ENCODE data around the gene HFM1.

Gene HFM1

GRCh38 chr1:91412371-91412770, 7.7 kb upstream of the HFM1 start:
- Histone ChIP-seq H3K9me3 (ENCODE audit: control insufficient read depth in 1 of 2, low read length in 2 of 2) (no peaks in the 10 kb centered on the region), H3K4me3 (ENCODE audit: low read depth in 1 of 2, low read length in 2 of 2) (no peak overlapping the region), H3K9ac (ENCODE audit: low read depth in 1 of 2, low read length in 2 of 2) (no peak overlapping the region)

GRCh38 chr1:91406773-91407389, 2.2 kb upstream of the HFM1 start:
- Histone ChIP-seq H3K36me3 (ENCODE audit: control insufficient read depth in 1 of 2, insufficient read depth in 2 of 2, low read length in 2 of 2) (no peaks in the 10 kb centered on the region), H3K9me3 (ENCODE audit: control insufficient read depth in 1 of 2, low read length in 2 of 2) (no peaks in the 10 kb centered on the region), H3K27ac (ENCODE audit: low read depth, low read length) (no peak overlapping the region), H3K9ac (ENCODE audit: low read depth in 1 of 2, low read length in 2 of 2) (no peak overlapping the region), H3K27me3 (ENCODE audit: control insufficient read depth in 1 of 2, insufficient read depth in 2 of 2, low read length in 2 of 2) (peaks cover 9 to 18% of the 10 kb centered on the region in 2 donors), H3K4me3 (ENCODE audit: low read depth in 1 of 2, low read length in 2 of 2) (no peak overlapping the region), H3K4me1 (ENCODE audit: control insufficient read depth in 1 of 2, insufficient read depth in 2 of 2, low read length in 2 of 2) (no peaks in the 10 kb centered on the region)

More at GRCh38 chr1:91412371-91412770, 7.7 kb upstream of the HFM1 start:
- H3K27me3 ChIP-seq (ENCODE audit: control insufficient read depth in 1 of 2, insufficient read depth in 2 of 2, low read length in 2 of 2): no peaks in the 10 kb centered on the region
- H3K36me3 ChIP-seq (ENCODE audit: control insufficient read depth in 1 of 2, insufficient read depth in 2 of 2, low read length in 2 of 2): no peaks in the 10 kb centered on the region
- no peaks in the 10 kb centered on the region for H3K4me1 ChIP-seq (ENCODE audit: control insufficient read depth in 1 of 2, insufficient read depth in 2 of 2, low read length in 2 of 2)
- no peak overlapping the region for H3K27ac ChIP-seq (ENCODE audit: low read depth, low read length)

DNA sequence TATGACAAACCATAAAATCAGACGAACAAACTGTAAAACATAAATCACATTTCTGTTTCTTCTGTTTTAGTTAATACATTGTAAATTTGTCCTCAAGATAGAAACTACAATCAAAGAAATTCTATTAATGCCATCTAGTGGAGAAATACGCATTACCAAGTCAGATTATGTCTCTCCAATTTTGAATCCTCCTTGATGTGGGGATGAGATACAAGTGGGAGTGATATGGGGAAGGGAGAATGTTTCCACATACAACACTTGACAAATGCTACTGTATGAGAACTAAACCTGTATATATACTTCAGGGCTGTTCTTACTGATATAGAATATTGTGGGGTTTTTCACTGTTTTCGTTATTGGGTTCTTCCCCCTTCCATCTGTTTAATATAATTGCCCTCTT, 2.6 kb downstream of the HFM1 start:
- Histone ChIP-seq H3K36me3 (ENCODE audit: control insufficient read depth in 1 of 2, insufficient read depth in 2 of 2, low read length in 2 of 2) (no peaks in the 10 kb centered on the region), H3K27me3 (ENCODE audit: control insufficient read depth in 1 of 2, insufficient read depth in 2 of 2, low read length in 2 of 2) (peaks cover 9 to 18% of the 10 kb centered on the region in 2 donors), H3K9me3 (ENCODE audit: control insufficient read depth in 1 of 2, low read length in 2 of 2) (no peaks in the 10 kb centered on the region), H3K9ac (ENCODE audit: low read depth in 1 of 2, low read length in 2 of 2) (no peak overlapping the region), H3K4me1 (ENCODE audit: control insufficient read depth in 1 of 2, insufficient read depth in 2 of 2, low read length in 2 of 2) (no peaks in the 10 kb centered on the region), H3K4me3 (ENCODE audit: low read depth in 1 of 2, low read length in 2 of 2) (no peak overlapping the region), H3K27ac (ENCODE audit: low read depth, low read length) (no peak overlapping the region)

DNA sequence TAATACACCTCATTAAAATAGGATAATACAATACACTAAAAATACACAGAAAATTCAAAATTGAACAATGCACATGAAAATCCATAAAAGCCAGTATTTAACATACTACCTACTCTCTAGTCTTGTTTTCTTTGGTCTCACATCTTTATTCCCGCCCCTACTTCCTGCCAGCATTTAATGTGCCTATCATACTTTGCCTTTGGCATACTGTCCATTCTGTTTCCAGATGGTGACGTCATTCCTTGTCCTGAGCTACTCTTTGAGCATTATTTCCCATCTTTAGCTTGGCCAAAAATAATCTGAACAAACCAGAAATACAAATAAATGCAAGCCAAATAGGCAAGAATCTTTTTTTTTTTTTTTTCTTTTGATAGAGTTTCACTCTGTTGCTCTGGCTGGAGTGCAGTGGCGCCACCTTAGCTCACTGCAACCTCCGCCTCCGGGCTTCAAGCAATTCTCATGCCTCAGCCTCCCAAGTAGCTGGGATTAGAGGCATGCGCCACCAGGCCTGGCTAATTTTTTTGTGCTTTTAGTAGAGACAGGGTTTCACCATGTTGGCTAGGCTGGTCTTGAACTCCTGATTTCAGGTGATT, 4.4 kb downstream of the HFM1 start:
- Histone ChIP-seq H3K36me3 (ENCODE audit: control insufficient read depth in 1 of 2, insufficient read depth in 2 of 2, low read length in 2 of 2) (no peaks in the 10 kb centered on the region), H3K27ac (ENCODE audit: low read depth, low read length) (no peak overlapping the region), H3K9ac (ENCODE audit: low read depth in 1 of 2, low read length in 2 of 2) (no peak overlapping the region), H3K4me3 (ENCODE audit: low read depth in 1 of 2, low read length in 2 of 2) (no peak overlapping the region), H3K4me1 (ENCODE audit: control insufficient read depth in 1 of 2, insufficient read depth in 2 of 2, low read length in 2 of 2) (no peaks in the 10 kb centered on the region), H3K27me3 (ENCODE audit: control insufficient read depth in 1 of 2, insufficient read depth in 2 of 2, low read length in 2 of 2) (peaks cover 4 to 11% of the 10 kb centered on the region in 2 donors), H3K9me3 (ENCODE audit: control insufficient read depth in 1 of 2, low read length in 2 of 2) (no peaks in the 10 kb centered on the region)

DNA sequence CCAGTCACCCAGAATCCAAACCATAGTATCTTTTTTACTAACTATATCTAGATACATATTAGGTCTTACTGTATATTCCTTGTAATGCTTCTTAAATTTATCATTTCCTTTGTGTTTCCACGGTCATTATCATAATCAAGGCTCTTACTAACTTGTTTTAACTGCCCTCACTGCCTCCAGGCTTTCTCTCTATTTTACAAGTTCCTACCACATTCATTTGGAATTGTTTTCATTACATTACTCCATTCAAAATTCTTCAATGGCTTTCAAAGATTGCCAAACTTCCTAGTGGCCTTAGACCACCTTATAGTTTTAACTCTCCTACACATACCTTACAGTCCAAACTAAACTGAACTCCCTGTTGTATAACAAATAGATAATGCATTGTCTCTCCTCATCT, 6.3 kb downstream of the HFM1 start:
- Histone ChIP-seq H3K27me3 (ENCODE audit: control insufficient read depth in 1 of 2, insufficient read depth in 2 of 2, low read length in 2 of 2) (peaks cover 0 to 4% of the 10 kb centered on the region in 2 donors), H3K4me3 (ENCODE audit: low read depth in 1 of 2, low read length in 2 of 2) (no peak overlapping the region), H3K4me1 (ENCODE audit: control insufficient read depth in 1 of 2, insufficient read depth in 2 of 2, low read length in 2 of 2) (no peaks in the 10 kb centered on the region), H3K36me3 (ENCODE audit: control insufficient read depth in 1 of 2, insufficient read depth in 2 of 2, low read length in 2 of 2) (no peaks in the 10 kb centered on the region), H3K9me3 (ENCODE audit: control insufficient read depth in 1 of 2, low read length in 2 of 2) (no peaks in the 10 kb centered on the region), H3K9ac (ENCODE audit: low read depth in 1 of 2, low read length in 2 of 2) (no peak overlapping the region), H3K27ac (ENCODE audit: low read depth, low read length) (no peak overlapping the region)

DNA sequence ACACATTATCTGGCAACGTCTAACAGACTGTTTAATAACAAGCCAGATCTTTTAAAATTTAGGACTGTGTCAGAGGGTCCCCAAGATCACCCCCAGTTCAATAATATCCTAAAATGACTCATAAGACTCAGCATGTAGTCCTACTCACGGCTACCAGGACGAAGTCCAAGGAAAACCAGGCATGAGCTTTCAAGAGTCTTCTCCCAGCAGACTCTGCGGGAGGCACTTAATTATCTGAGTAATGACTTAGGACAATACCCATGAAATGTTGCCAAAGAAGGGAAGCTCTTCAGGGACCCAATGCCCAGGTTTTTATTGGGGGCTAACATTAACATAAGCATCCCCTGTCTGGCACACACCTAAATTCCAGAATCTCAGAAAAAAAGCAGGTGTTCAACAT, 7.0 kb downstream of the HFM1 start:
- Histone ChIP-seq H3K4me3 (ENCODE audit: low read depth in 1 of 2, low read length in 2 of 2) (no peak overlapping the region), H3K27ac (ENCODE audit: low read depth, low read length) (no peak overlapping the region), H3K36me3 (ENCODE audit: control insufficient read depth in 1 of 2, insufficient read depth in 2 of 2, low read length in 2 of 2) (no peaks in the 10 kb centered on the region), H3K4me1 (ENCODE audit: control insufficient read depth in 1 of 2, insufficient read depth in 2 of 2, low read length in 2 of 2) (no peaks in the 10 kb centered on the region), H3K9me3 (ENCODE audit: control insufficient read depth in 1 of 2, low read length in 2 of 2) (no peaks in the 10 kb centered on the region), H3K9ac (ENCODE audit: low read depth in 1 of 2, low read length in 2 of 2) (no peak overlapping the region), H3K27me3 (ENCODE audit: control insufficient read depth in 1 of 2, insufficient read depth in 2 of 2, low read length in 2 of 2) (peaks cover 0 to 4% of the 10 kb centered on the region in 2 donors)

- no peaks in the 10 kb centered on the region for H3K36me3 ChIP-seq (ENCODE audit: control insufficient read depth in 1 of 2, insufficient read depth in 2 of 2, low read length in 2 of 2)
- H3K9ac ChIP-seq (ENCODE audit: low read depth in 1 of 2, low read length in 2 of 2): no peak overlapping the region
- no peaks in the 10 kb centered on the region for H3K9me3 ChIP-seq (ENCODE audit: control insufficient read depth in 1 of 2, low read length in 2 of 2)
- H3K4me1 ChIP-seq (ENCODE audit: control insufficient read depth in 1 of 2, insufficient read depth in 2 of 2, low read length in 2 of 2): no peaks in the 10 kb centered on the region
- no peaks in the 10 kb centered on the region for H3K27me3 ChIP-seq (ENCODE audit: control insufficient read depth in 1 of 2, insufficient read depth in 2 of 2, low read length in 2 of 2)
- H3K27ac ChIP-seq (ENCODE audit: low read depth, low read length): no peak overlapping the region
- H3K4me3 ChIP-seq (ENCODE audit: low read depth in 1 of 2, low read length in 2 of 2): no peak overlapping the region
Observed at GRCh38 chr1:91393042-91393441, 11.6 kb downstream of the HFM1 start.

GRCh38 chr1:91386109-91386508, 18.5 kb downstream of the HFM1 start:
- Histone ChIP-seq H3K27me3 (ENCODE audit: control insufficient read depth in 1 of 2, insufficient read depth in 2 of 2, low read length in 2 of 2) (no peaks in the 10 kb centered on the region), H3K9ac (ENCODE audit: low read depth in 1 of 2, low read length in 2 of 2) (no peak overlapping the region), H3K36me3 (ENCODE audit: control insufficient read depth in 1 of 2, insufficient read depth in 2 of 2, low read length in 2 of 2) (no peaks in the 10 kb centered on the region), H3K9me3 (ENCODE audit: control insufficient read depth in 1 of 2, low read length in 2 of 2) (no peaks in the 10 kb centered on the region), H3K4me1 (ENCODE audit: control insufficient read depth in 1 of 2, insufficient read depth in 2 of 2, low read length in 2 of 2) (no peaks in the 10 kb centered on the region), H3K27ac (ENCODE audit: low read depth, low read length) (no peak overlapping the region), H3K4me3 (ENCODE audit: low read depth in 1 of 2, low read length in 2 of 2) (no peak overlapping the region)

- Histone ChIP-seq H3K9me3 (ENCODE audit: control insufficient read depth in 1 of 2, low read length in 2 of 2) (no peaks in the 10 kb centered on the region), H3K27me3 (ENCODE audit: control insufficient read depth in 1 of 2, insufficient read depth in 2 of 2, low read length in 2 of 2) (no peaks in the 10 kb centered on the region), H3K4me3 (ENCODE audit: low read depth in 1 of 2, low read length in 2 of 2) (no peak overlapping the region), H3K27ac (ENCODE audit: low read depth, low read length) (no peak overlapping the region), H3K4me1 (ENCODE audit: control insufficient read depth in 1 of 2, insufficient read depth in 2 of 2, low read length in 2 of 2) (no peaks in the 10 kb centered on the region), H3K36me3 (ENCODE audit: control insufficient read depth in 1 of 2, insufficient read depth in 2 of 2, low read length in 2 of 2) (no peaks in the 10 kb centered on the region), H3K9ac (ENCODE audit: low read depth in 1 of 2, low read length in 2 of 2) (no peak overlapping the region)
Observed at GRCh38 chr1:91383456-91383855, 21.2 kb downstream of the HFM1 start.

GRCh38 chr1:91381844-91382243, 22.8 kb downstream of the HFM1 start:
- no peaks in the 10 kb centered on the region for H3K27me3 ChIP-seq (ENCODE audit: control insufficient read depth in 1 of 2, insufficient read depth in 2 of 2, low read length in 2 of 2)
- H3K36me3 ChIP-seq (ENCODE audit: control insufficient read depth in 1 of 2, insufficient read depth in 2 of 2, low read length in 2 of 2): no peaks in the 10 kb centered on the region
- no peak overlapping the region for H3K9ac ChIP-seq (ENCODE audit: low read depth in 1 of 2, low read length in 2 of 2)
- no peaks in the 10 kb centered on the region for H3K9me3 ChIP-seq (ENCODE audit: control insufficient read depth in 1 of 2, low read length in 2 of 2)
- no peaks in the 10 kb centered on the region for H3K4me1 ChIP-seq (ENCODE audit: control insufficient read depth in 1 of 2, insufficient read depth in 2 of 2, low read length in 2 of 2)
- no peak overlapping the region for H3K4me3 ChIP-seq (ENCODE audit: low read depth in 1 of 2, low read length in 2 of 2)
- no peak overlapping the region for H3K27ac ChIP-seq (ENCODE audit: low read depth, low read length)

Measured in duodenal mucosa (tissue), 2 donors.